GM10248 (cell line): Measurements from ENCODE around the gene KRT79.
"Not testable (repeated sequence)": the region's sequence is repeated elsewhere in the genome, so short reads cannot be mapped to it uniquely, and the experiment has no call there.

Experiments used
- CTCF ChIA-PET: fragments of 300-600 bp; sonication (Branson Sonifier 250); formaldehyde crosslinking; extraction: SDS; loops from one replicate; lab custom pipeline; 2021; ENCODE audit warnings: antibody characterized with exemption; lab: Yijun Ruan, JAX
- POLR2A ChIA-PET: fragments of 350-650 bp; sonication (Branson Sonifier 250); formaldehyde crosslinking; extraction: SDS; loops from one replicate; lab custom pipeline; 2020; ENCODE audit warnings: antibody characterized with exemption; lab: Yijun Ruan, JAX
- DNase-seq: peaks from one replicate; pipeline ENCODE4 v3.0.0; 2012; ENCODE audit errors: extremely low spot score
- CTCF ChIP-seq: IDR thresholded peaks from 2 replicates; pipeline ENCODE4 v1.5.1; 2012; ENCODE audit warnings: mild to moderate bottlenecking, low read depth; ENCODE audit errors: extremely low read depth, missing control alignments, control extremely low read depth

The KRT79 gene

DNA sequence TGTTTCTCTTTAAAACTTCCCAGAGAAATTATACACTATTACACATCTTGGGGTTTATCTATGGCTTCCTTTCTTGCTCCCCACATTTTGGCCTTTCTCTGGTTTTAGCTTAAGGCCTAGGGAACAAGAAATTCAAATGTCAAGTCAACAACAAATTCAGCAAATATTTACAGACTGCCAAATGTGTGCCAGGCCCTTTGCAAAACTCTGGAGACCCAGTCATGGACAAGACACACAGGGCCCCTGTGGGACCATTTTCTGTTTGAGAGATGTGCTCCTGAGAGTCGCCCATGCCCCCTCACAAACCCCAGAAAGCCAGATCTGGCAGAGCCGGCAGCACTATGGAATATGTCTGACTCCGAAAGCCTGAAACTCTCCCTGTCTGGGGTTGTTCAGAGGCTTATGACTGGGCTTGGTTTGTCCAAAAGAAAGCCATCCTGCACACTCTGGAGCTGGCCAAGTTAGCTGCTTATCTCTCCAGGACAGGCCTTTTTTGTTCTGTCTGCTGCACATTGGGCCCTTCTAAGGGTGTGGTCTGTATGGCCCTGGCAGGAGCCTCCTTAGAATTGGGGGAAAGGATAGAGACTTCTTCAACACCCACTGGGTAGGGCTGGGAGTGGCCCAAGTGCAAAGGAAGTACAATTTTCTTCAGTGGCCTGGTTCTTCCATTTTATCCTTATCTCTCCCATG is 37.1 kb downstream of the KRT79 start:
- ChIA-PET CTCF (interaction anchor here (1.5 kb wide), 1 partner anchor 11 kb away, joined by 4 read pairs; no protein-coding TSS in a partner anchor), POLR2A (no interaction called here)
- no peak for TF ChIP-seq CTCF
- no peak for DNase-seq

- ChIA-PET POLR2A (no interaction called here), CTCF (interaction anchor here (1.5 kb wide), 1 partner anchor 12 kb away, joined by 4 read pairs; no protein-coding TSS in a partner anchor)
- DNase-seq, result no peak
- TF ChIP-seq CTCF, result no peak
Measured at GRCh38 chr12:52796429-52796794, 37.7 kb downstream of the KRT79 start.

- ChIA-PET POLR2A (no interaction called here), CTCF (interaction anchor here (1.5 kb wide), 1 partner anchor 12 kb away, joined by 4 read pairs; no protein-coding TSS in a partner anchor)
- no peak for TF ChIP-seq CTCF
- no peak for DNase-seq
Measured at GRCh38 chr12:52795694-52796428, 38.2 kb downstream of the KRT79 start, which contains the start of gene KRT3. TSS of gene KRT3 (minus strand) at chr12:52796117. CDS start at chr12:52796042, 75 bp downstream.

DNA sequence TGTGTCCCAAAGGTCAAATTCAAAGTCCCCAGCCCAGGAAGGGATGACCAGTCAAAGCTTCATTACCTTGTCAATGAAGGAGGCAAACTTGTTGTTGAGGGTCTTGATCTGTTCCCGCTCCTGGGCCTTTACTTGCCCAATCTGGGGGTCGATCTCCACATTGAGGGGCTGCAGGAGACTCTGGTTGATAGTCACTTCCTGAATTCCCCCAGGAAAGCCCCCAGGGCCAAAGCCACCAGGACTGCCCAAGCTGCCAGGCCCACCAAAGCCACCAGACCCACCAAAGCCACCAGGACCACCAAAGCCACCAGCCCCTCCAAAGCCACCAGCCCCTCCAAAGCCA is 38.8 kb downstream of the KRT79 start:
- POLR2A ChIA-PET, CTCF ChIA-PET, DNase-seq: not testable (repeated sequence)

GRCh38 chr12:52794479-52795331 is 39.4 kb downstream of the KRT79 start:
- no peak for TF ChIP-seq CTCF
- CTCF ChIA-PET, result interaction anchor here (1.0 kb wide), 1 partner anchor 23 kb away, joined by 3 read pairs; no protein-coding TSS in a partner anchor
- POLR2A ChIA-PET, result no interaction called here
- DNase-seq, result no peak

DNA sequence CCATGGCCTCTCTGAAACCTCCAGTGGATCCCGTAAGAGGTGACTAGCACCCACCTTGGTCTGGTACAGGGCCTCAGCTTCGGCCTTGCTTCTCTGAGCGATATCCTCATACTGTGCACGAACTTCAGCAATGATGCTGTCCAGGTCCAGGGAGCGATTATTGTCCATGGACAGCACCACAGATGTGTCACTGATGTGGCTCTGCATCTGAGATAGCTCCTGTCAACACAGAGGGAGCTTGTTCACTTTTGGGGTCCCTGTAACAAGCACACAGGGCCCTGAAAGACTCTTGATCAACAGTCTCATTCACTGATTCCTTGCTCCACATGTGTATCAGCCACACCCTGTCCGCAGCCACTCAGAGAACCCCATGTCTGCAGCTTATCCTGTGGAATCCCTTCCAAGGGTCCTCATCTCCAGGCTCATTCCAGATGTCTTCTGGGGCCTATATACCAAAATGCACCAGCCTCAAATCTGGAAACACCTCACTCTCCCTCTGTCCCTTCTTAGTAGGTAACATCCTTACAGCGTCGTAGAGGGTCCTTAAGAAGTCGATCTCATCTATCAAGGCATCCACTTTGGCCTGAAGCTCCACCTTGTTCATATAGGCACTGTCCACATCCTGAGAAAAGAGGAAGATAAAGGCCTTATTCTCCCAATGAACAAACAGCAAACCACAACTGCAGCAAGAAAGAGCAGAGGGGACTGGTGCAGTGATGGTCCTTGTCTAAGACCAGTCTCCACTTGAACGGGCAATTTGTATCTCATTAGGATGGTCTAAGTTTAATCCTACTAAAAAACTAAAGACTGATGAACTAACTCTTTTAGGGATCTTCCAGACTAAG is 41.7 kb downstream of the KRT79 start:
- DNase-seq, result no peak
- POLR2A ChIA-PET, result no interaction called here
- no peak for TF ChIP-seq CTCF
- CTCF ChIA-PET, result no interaction called here
